HepG2 (cell line): ENCODE results near the gene AP3D1. TPM values are rescaled to one million over a fixed set of nuclear protein-coding genes. Genes with fewer than 3 reads are reported as not detected.

ENCODE experiments used
- ATAC-seq: fragments of 200-7000 bp; cut with Tn5 transposase; 3 replicates; pipeline ENCODE4 v1.9.1; 2020; ENCODE audit warnings: mild to moderate bottlenecking, moderate library complexity
- BruUV-seq: library from RNA; stranded (reverse); fragments of 400-500 nt; replicated peaks from 2 replicates; lab custom pipeline; 2021; lab: Mats Ljungman, UMichigan
- CTCF ChIA-PET: fragments of 300-600 bp; formaldehyde crosslinking; extraction: SDS; loops from one replicate; lab custom pipeline; 2021; ENCODE audit warnings: low total read pairs, inconsistent platforms, low intra/inter-chr PET ratio; lab: Yijun Ruan, JAX
- POLR2A ChIA-PET: fragments of 350-600 bp; sonication (Branson Sonifier 250); formaldehyde crosslinking; loops from one replicate; lab custom pipeline; 2020; ENCODE audit warnings: antibody characterized with exemption, inconsistent platforms; lab: Yijun Ruan, JAX
- DNase-seq: peaks from one replicate; pipeline ENCODE4 v3.0.0-alpha.2; 2015; ENCODE audit warnings: low spot score
- FAIRE-seq: peaks from 3 replicates; lab custom pipeline; 2011; peaks lifted over from hg19 to GRCh38; lab: Jason Lieb, UNC
- H2AFZ ChIP-seq: one replicate; pipeline ENCODE4 v1.6.1; 2011; ENCODE audit warnings: low read length, inconsistent platforms
- H3K27ac ChIP-seq: fragments of 300-600 bp; 3 replicates; pipeline ENCODE4 v1.8.0; 2011; ENCODE audit warnings: mixed run types, mild to moderate bottlenecking, mixed read lengths, low read length, inconsistent platforms; ENCODE audit not compliant: insufficient read depth; ENCODE audit errors: extremely low read length
- H3K27me3 ChIP-seq, 2 experiments: fragments of 200-600 bp in 1 of 2; 2 replicates in 1 of 2; 3 replicates in 1 of 2; pipeline versions ENCODE4 v1.6.0 to v1.8.0; 2011; ENCODE audit warnings: low read length in 2 of 2, mild to moderate bottlenecking in 2 of 2, moderate library complexity in 2 of 2, inconsistent platforms in 1 of 2; ENCODE audit not compliant: insufficient read depth in 2 of 2, control insufficient read depth in 1 of 2
- H3K36me3 ChIP-seq, 2 experiments: fragments of 200-600 bp in 1 of 2; replicated peaks in 1 of 2; 2 replicates in 1 of 2; 3 replicates in 1 of 2; pipeline versions ENCODE4 v1.5.1 to v1.8.0; 2011; ENCODE audit warnings: low read length in 2 of 2, inconsistent platforms in 1 of 2; ENCODE audit not compliant: insufficient read depth in 2 of 2, control insufficient read depth in 1 of 2
- H3K4me1 ChIP-seq: 2 replicates; pipeline ENCODE4 v1.5.1; 2012; ENCODE audit warnings: low read length, inconsistent platforms; ENCODE audit not compliant: insufficient read depth
- H3K4me2 ChIP-seq: 2 replicates; pipeline ENCODE4 v1.6.0; 2011; ENCODE audit warnings: low read depth, low read length, inconsistent platforms
- H3K4me3 ChIP-seq, 3 experiments: fragments of 200-600 bp in 1 of 3; sonication (generic), shearing (Covaris generic) in 1 of 3; replicated peaks in 1 of 3; 2 replicates each; pipeline ENCODE4 v1.5.1; 2011 to 2016; ENCODE audit warnings: low read length in 3 of 3, inconsistent platforms in 2 of 3, low read depth in 2 of 3, mild to moderate bottlenecking in 2 of 3, control low read depth in 1 of 3, mixed read lengths in 1 of 3; ENCODE audit not compliant: insufficient read depth in 1 of 3
- H3K79me2 ChIP-seq: one replicate; pipeline ENCODE4 v1.6.1; 2011; ENCODE audit warnings: low read length, inconsistent platforms; ENCODE audit not compliant: insufficient read depth
- H3K9ac ChIP-seq: 2 replicates; pipeline ENCODE4 v1.6.0; 2011; ENCODE audit warnings: mild to moderate bottlenecking, low read depth, low read length, inconsistent platforms; ENCODE audit not compliant: insufficient read depth
- H3K9me3 ChIP-seq: 2 replicates; pipeline ENCODE4 v1.5.1; 2012; ENCODE audit warnings: mild to moderate bottlenecking, low read length
- H4K20me1 ChIP-seq: 2 replicates; pipeline ENCODE4 v1.6.0; 2011; ENCODE audit warnings: inconsistent platforms, mild to moderate bottlenecking, low read length, moderate library complexity; ENCODE audit not compliant: insufficient read depth
- ZNF142 ChIP-seq: sonication (generic); formaldehyde crosslinking; IDR thresholded peaks from 2 replicates; pipeline ENCODE4 v1.4.0; 2020; ENCODE audit warnings: missing genetic modification reagents
- ZNF496 ChIP-seq: sonication (generic); formaldehyde crosslinking; IDR thresholded peaks from 2 replicates; pipeline ENCODE4 v1.8.1; 2023; ENCODE audit warnings: mild to moderate bottlenecking, moderate library complexity, missing genetic modification reagents; ENCODE audit not compliant: insufficient replicate concordance
- ZNF776 ChIP-seq: sonication (generic); formaldehyde crosslinking; IDR thresholded peaks from 2 replicates; pipeline ENCODE4 v1.4.0; 2020; ENCODE audit warnings: mild to moderate bottlenecking, missing genetic modification reagents
- WGBS: methylation state at CpG from one replicate; pipeline ENCODE4 v1.1.6; 2017; ENCODE audit warnings: low lambda C conversion rate; 5-methylcytosine and 5-hydroxymethylcytosine counted together
- in situ Hi-C: cut with HindIII; loops from 2 replicates; pipeline ENCODE4 v1.10.0; 2017; ENCODE audit warnings: low pct_unique_long_range_greater_than_20kb; ENCODE audit not compliant: extremely low pct_ligation_motif_present
- intact Hi-C: fragments of 100-400 bp; cut with micrococcal nuclease; formaldehyde crosslinking; loops from one replicate; pipeline ENCODE4 v1.10.0; 2022; ENCODE audit not compliant: unreplicated experiment
- polyA plus RNA-seq, 8 experiments: library from polyadenylated mRNA; depleted of rRNA in 3 of 8; stranded (reverse) in 7 of 8; unstranded in 1 of 8; fragments of >200 nt; fragmentation: Illumina TruSeq in 4 of 8; extraction: Trizol in 4 of 8; gene quantifications; 2 replicates each; pipeline versions ENCODE4 v1.2.1 to v1.2.3, GENCODE V29; 2011 to 2016; ENCODE audit warnings: low read depth in 4 of 8, missing spikeins in 1 of 8, mixed read lengths in 1 of 8; ENCODE audit not compliant: insufficient read depth in 1 of 8
- total RNA-seq, 5 experiments: library from RNA; depleted of rRNA; stranded (reverse); fragments of >200 nt; fragmentation: Illumina TruSeq; extraction: Trizol; gene quantifications; 2 replicates each; pipeline ENCODE4 v1.2.3, GENCODE V29; 2016; ENCODE audit warnings: low read depth in 1 of 5
- TF ChIP-seq, protein P1 (sequence below): IDR thresholded peaks from 2 replicates; pipeline ENCODE4 v1.6.1; 2016; ENCODE audit warnings: low read depth, borderline replicate concordance

The AP3D1 gene
- total and polyA plus RNA-seq, 2 of the 13 experiments (the other 11 are each of a cell fraction or from before 2014, with no cell fraction given) = 68.0 to 82.6 TPM

GRCh38 chr19:2055931-2056836 is 95.2 kb downstream of the AP3D1 start (continued):
- TF ChIP-seq ZNF142 (CRISPR knock-in tag) (no peak), ZNF776 (CRISPR knock-in tag) (no peak)

DNA sequence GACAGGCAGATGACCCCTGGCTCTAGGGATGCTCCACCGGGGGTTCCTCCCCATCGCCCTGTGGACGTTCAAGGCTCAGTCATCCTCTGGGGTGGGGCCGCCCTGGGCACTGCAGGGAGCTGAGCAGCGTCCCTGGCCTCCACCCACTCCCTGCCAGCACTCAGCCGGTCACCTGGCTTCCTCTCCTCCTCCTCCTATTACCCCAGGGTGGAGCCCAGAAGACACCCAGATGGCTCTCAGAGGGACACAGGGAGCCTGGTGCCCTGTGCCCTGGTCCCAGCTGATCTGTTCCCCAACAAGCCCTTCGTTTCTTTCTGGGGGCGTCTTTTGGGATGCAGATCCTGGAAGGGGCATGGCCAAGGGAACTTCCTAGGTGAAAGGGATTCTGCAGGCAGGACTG is 96.6 kb downstream of the AP3D1 start:
- in situ Hi-C loops = no loop called here
- DNase-seq (no peak), ATAC-seq (no peak), FAIRE-seq (no peak)
- TF ChIP-seq, protein P1, sequence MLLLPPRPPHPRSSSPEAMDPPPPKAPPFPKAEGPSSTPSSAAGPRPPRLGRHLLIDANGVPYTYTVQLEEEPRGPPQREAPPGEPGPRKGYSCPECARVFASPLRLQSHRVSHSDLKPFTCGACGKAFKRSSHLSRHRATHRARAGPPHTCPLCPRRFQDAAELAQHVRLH (CRISPR knock-in tag) = no peak
- TF ChIP-seq ZNF496 (CRISPR knock-in tag) = no peak
- Histone ChIP-seq H3K4me3 (no peak overlapping the region), H2AFZ (no peak overlapping the region), H3K27me3 (no peaks in the 10 kb centered on the region), H3K4me1 (peaks cover 82% of the 10 kb centered on the region), H3K4me2 (no peak overlapping the region; the same call in 1 of the 2 replicates), H3K27ac (no peak overlapping the region), H3K9ac (no peak overlapping the region), H3K36me3 (no peaks in the 10 kb centered on the region), H3K79me2 (peaks cover 9% of the 10 kb centered on the region), H4K20me1 (peaks cover 7% of the 10 kb centered on the region), H3K9me3 (no peaks in the 10 kb centered on the region)
- WGBS = 59% methylated on average over 7 of the region's 8 CpGs
- ChIA-PET CTCF (no interaction called here), POLR2A (no interaction called here)
- no TSS peak for BruUV-seq
- intact Hi-C loops = no loop called here
